Posterior vena cava (tissue), 2 donors: ENCODE measurements around the gene NTM. TPM values are rescaled to one million over a fixed set of nuclear protein-coding genes. Genes with fewer than 3 reads are reported as not detected.

Source experiments
- DNase-seq: peaks from one replicate; pipeline ENCODE4 v3.0.0-alpha.2; 2020; ENCODE audit warnings: low spot score
- intact Hi-C, 2 donors: fragments of 100-400 bp; cut with DNase I; formaldehyde crosslinking; loops; one replicate each; pipeline versions ENCODE4 v1.14.1 to v1.14.2; 2022 to 2023
- total RNA-seq, 2 donors: library from RNA; stranded (reverse); fragmentation: NEBNext Ultra II Directional; extraction: Animal tissue kit (Norgen Biotek cat#: 25700); gene quantifications; one replicate each; pipeline ENCODE4 v1.2.1, GENCODE V29; 2021
- donor health status: DM: yes; HTN: yes; CAD: no.
- donor health status: DM: yes; HTN: yes; CAD: no.

The NTM gene
- total RNA-seq, 2 donors from 2014 or later = 8.2 to 16.1 TPM

DNA sequence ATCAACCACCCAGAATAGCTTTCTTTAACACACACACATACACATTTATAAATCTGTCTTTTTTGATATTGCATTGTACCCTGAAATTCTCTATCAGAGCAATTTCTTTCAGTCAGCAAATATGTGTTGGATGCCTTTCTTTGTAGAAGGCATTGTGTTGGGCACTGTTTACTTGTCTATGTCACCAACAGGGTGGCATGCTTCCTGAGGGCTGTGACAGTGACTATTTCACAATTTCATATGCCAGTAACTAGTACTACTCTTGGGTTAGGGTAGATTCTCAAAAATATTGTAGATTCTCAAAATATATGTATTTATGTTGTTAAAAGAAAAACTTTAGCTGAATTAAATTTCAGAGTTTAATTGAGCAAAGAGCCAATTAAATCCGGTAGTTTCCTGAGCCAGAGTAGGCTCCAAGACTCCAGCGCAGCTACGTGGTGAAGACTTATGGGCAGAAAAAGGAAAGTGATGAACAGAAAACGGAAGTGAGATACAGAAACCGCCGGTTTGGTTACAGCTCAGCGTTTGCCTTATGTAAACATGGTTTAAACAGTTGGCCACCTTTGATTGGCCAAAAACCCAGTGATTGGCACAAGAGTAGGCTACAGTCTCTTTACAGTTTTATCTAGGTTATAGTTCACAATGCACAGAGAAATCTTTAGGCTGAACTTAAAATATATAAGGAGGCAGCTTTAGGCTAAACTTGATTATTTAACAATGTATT is 723.3 kb downstream of the NTM start:
- intact Hi-C loops = no loop called here
- no peak for DNase-seq

DNA sequence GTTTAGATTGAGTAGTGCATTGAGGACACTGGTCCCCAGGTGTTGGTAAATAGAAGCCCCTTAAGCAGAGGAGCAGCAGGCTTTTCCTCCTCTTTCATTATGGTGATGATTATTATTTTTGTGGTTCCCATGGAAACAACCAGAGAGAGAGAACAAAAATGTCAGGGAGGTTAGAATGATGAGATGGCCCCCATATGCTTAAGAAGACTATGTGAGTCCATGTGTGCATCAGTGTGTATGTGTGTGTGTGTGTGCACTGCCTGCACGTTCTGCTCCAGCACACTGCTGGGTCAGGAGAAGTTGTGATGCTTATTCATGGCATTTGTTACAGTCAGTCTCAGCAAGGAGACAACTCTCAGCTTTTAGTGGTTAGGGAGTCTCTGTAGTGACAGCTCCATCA is 724.2 kb downstream of the NTM start:
- intact Hi-C loops = no loop called here
- DNase-seq = no peak

DNA sequence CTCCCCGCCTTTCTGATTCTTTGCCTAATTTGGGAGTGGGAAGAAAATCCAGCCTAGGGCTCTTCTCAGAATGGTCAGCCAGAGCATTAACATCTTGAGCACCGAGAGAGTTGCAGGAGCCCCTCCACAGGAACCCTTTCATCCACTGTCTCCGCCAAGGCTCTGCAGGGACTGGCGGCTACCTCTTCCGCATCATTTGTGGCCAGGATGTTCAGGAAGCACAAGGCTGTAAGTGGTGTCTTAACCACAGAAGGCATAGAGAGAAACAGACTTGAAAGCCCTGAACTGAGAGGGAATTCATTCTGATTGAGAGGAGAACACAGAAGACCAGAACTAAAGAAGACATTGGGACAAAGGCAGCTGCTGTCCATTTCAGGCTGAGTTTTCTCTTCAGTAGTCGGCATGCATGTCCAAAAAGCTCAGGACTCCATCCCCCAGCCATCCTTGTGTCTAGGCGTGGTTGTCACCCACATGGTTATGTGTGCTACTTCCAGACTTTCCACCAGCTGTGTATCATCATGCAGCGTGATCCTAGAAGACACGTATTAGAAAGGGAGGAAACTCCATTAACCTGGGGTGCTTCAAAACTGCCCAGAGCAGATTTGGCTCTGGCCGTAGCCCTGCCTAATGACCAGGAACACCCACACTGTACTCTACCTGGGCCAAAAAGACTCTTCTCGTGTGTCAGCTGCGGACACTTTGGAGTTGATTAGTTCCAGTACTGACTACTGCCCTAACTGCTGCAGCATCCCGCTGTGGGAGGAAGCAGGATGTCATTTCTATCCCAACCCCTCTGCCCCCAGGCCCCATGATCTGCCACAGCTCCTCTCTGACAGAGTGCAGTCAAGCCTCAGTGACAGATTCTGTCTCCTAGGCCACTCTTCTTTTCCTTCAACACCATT is 725.1 kb downstream of the NTM start:
- intact Hi-C loops = no loop called here
- no peak for DNase-seq

- DNase-seq = no peak
- intact Hi-C loops = no loop called here
Observed at GRCh38 chr11:132096132-132096825, 725.9 kb downstream of the NTM start.

DNA sequence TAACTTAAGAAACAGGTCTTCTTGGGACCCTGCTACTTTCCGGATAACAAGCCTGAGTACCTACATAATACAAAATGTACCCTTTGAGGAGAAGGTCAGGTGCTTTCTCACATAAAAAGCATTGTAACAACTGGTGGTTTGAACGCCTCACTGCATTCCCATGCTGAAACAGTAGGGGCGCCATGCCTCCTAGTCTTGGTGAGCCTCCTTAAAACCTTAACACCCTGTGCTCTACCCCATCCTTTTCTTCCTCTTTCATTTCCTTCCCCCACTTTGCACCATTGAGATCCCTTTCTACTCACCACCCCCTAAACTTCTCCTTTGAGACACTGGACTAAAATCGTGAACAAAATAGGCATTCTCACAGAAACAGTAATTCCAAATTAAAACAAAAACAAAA is 729.3 kb downstream of the NTM start:
- intact Hi-C loops = no loop called here
- no peak for DNase-seq

DNA sequence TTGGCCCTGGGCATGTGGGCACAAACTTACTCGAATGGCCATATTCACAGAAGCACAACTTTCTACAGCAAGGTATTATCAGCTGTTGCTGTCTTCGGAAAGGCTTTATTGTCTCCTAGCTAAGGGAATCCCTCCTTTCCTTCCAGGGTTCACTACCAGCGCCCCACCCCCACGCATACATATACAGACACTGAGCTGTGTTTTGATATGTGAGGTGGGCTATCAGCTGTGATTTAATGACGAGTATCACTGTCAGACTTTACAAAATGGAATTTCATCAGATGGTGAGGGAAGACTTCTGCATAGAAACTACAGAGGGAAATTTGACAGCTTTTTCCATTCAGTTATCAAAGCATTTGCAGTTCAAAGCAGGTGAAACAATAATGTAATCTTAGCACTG is 730.2 kb downstream of the NTM start:
- intact Hi-C loops = no loop called here

GRCh38 chr11:132101881-132102280 is 731.5 kb downstream of the NTM start:
- intact Hi-C loops = no loop called here
- no peak for DNase-seq

More for the DNA sequence above, 730.2 kb downstream of the NTM start:
- no peak for DNase-seq

GRCh38 chr11:132103021-132103420 is 732.6 kb downstream of the NTM start:
- no peak for DNase-seq
- intact Hi-C loops = no loop called here

DNA sequence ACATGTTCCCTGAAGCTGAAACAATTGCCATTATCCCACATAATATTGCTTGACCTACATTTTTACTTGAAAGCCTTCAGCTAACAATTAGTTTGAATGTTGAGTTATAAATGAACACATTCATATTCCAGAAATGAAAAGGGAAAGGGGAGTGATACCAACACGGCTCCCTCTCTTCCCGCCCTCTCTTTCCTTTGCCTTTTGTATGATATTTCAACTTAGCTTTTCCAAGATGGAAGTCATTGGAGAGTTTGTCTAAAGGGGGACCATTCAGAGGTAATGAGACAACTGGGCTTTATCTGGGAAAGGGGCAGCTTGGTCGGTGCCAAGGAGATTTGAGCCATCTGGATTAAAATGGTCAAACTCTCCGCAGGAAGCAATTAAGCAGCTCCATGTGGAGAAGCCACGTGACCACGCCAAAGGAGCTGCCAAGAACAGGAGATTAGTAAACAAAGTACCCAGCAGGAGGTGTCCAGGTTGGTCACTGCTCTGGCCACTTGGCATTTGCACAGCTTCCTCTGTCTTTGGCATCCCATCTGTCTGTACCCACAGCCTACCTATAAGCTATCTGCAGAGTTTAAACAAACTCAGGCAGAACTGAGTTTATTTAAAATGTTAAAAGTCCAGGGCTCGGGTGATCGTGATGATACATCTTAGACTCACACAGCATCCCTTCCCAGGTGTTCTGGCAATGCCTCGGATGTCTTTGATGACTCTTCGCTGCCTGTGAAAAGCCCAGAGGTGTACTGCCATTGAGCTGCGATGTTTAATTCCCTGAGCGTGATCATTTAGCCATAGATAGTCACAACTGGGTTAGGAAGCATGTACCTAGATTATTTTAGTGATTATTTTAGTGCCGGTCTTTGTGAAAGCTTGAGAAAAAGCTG is 735.9 kb downstream of the NTM start:
- DNase-seq = no peak
- intact Hi-C loops = no loop called here

DNA sequence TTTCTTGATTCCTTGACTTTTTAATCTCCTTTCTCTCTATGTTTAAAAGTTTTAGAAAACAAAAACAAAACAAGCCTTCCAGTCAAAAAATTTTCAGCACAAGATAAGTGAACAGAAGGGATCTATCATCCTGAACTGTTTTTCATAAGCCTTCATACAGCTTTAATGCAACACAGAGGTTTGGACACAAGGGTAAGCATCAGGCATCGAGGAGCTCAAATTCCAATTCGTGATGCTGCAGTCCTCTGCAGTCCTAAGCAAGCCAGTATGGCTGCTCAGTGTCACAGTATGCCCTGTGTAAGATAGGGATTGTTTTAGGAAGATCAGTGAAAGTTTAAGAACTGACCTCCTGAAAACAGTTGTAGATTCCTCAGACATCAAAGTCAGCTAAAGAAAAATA is 740.9 kb downstream of the NTM start:
- intact Hi-C loops = no loop called here
- no peak for DNase-seq

DNA sequence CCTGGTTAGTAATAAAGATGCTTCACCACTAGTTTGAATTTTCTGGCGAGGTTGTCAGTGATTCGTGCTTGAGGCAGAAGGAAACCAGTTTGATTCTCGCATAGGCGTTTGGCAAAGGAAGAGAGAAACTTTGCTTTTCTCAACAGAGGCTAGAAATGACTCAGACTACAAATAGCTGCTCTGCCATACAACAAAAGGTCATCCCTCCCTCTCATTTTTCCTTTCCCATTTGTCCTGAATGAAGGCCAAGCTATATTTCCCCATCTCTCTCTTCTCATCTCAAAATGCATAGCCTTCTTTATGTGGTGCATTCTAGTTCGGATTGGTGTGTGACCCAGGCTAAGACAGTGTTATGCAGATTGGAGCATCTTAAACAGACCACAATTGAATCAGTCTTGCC is 741.4 kb downstream of the NTM start:
- intact Hi-C loops = no loop called here

DNA sequence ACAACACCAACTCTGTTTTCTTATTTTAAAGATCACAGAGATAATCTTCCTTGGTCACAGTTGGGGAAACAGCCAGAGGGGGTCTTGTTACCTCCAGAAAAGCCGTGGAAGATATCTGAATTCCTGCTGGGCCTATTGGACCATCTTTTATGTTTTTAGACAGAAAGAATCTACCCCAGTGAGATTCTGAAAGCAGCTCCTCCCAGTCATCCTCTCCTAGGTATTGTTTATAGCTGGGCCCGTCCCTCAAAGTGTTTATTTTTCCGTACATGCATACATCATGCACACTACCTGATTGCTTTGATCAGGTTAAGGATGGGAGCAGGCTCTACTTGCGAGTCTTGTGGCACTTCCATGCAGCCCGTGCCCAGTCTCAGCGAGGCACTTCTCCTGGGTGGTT is 742.4 kb downstream of the NTM start:
- DNase-seq = no peak
- intact Hi-C loops = no loop called here

More for the DNA sequence above, 741.4 kb downstream of the NTM start:
- no peak for DNase-seq

DNA sequence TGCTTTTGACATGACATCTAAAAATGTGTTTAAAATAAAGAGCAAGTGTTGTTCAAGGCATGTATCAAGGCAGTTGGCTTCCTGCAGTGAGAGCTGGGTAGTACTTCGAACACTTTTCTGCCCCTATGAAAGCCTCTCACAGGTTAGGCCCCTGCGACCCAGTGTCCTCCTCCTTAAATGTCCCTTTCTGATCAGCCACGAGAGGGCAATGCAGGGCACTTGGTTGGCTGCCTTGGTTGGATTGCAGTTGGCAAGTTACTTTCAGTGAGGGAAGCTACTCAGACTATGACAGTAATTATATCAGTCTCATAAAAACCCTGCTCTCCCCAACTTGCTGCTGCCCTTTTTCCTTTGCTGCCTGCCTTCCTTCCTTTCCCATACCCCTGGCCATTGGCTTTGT is 743.8 kb downstream of the NTM start:
- intact Hi-C loops = no loop called here
- no peak for DNase-seq

DNA sequence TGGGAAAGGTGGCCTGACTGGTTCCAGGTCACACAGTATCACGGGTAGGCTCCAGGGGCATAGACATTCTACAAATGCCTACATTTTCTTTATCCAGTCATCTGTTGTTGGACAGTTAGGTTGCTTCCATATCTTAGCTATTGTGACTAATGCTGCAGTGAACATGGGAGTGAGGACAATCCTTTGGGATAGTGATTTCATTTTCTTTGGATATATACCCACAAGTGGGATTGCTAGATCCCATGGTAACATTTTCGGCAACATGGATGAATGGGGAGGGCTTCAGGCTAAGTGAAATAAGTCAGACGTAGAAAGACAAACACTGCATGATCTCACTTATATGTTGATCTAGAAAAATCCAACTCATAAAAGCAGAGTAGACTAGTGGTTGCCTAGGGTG is 744.3 kb downstream of the NTM start:
- intact Hi-C loops = no loop called here
- DNase-seq = no peak

- DNase-seq = no peak
- intact Hi-C loops = no loop called here
Observed at GRCh38 chr11:132115454-132115853, 745.0 kb downstream of the NTM start.

DNA sequence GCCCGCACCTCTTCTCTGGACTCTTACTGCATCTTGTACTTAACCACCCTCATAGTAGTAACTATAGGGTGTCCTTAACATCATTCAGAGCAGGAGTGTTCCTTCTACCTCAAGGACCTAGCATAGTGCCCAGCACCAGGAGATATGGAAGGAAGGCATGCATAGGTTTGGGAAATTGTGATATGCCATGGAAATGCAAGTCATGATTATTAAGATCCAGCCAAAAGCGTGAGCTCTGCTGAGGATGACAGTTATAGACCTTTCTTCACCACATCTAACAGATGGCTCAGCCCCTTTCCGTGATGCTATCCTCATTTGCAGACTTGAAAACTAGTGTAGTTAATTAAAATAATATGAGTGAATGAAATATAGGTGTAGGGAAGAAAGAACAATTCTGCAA is 746.1 kb downstream of the NTM start:
- intact Hi-C loops = no loop called here
- DNase-seq = no peak

GRCh38 chr11:132118661-132119060 is 748.2 kb downstream of the NTM start:
- no peak for DNase-seq
- intact Hi-C loops = no loop called here

GRCh38 chr11:132119573-132119972 is 749.2 kb downstream of the NTM start:
- intact Hi-C loops = no loop called here
- DNase-seq = no peak

- intact Hi-C loops = loop anchor here in 1 of 2 donors (5.0 kb wide), 1 partner anchor 220 kb away; no protein-coding TSS in a partner anchor
- DNase-seq = no peak
Observed at GRCh38 chr11:132122735-132123134, 752.3 kb downstream of the NTM start.
